ENCODE data around the gene COL6A5.

DNA sequence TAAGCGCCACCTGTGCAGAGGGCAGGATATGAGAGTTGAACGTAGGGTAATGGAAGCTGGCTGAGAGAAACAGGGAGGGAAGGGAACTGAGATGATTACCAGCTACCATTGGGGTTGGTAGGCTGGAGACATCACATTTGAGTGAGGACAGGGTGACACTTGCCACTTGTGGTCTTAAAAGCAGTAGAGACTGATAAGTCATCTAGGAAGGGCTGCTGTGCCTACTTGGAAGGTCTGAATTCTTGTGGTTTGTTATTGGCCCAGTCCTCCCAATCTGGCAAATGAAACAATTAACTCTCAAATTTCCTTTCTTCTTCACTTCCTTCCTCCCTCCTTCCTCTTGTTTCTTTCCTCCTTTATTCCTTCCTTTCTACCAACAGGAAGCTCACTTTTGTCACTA is 46.8 kb downstream of the COL6A5 start:
- TF ChIP-seq POLR2A (IDR thresholded peaks at IDR 0.05), result no peak
- TF ChIP-seq, protein P1, sequence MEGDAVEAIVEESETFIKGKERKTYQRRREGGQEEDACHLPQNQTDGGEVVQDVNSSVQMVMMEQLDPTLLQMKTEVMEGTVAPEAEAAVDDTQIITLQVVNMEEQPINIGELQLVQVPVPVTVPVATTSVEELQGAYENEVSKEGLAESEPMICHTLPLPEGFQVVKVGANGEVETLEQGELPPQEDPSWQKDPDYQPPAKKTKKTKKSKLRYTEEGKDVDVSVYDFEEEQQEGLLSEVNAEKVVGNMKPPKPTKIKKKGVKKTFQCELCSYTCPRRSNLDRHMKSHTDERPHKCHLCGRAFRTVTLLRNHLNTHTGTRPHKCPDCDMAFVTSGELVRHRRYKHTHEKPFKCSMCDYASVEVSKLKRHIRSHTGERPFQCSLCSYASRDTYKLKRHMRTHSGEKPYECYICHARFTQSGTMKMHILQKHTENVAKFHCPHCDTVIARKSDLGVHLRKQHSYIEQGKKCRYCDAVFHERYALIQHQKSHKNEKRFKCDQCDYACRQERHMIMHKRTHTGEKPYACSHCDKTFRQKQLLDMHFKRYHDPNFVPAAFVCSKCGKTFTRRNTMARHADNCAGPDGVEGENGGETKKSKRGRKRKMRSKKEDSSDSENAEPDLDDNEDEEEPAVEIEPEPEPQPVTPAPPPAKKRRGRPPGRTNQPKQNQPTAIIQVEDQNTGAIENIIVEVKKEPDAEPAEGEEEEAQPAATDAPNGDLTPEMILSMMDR (IDR thresholded peaks at IDR 0.05), result no peak

All from suprapubic skin (tissue), 3 donors.